GM21390 (cell line): ENCODE measurements around the gene R3HDM4.

ENCODE experiments used
- ATAC-seq: cut with Tn5 transposase; IDR thresholded peaks from one replicate; pipeline ENCODE4 v1.9.1; 2021; ENCODE audit not compliant: unreplicated experiment

The R3HDM4 gene

GRCh38 chr19:932648-933552 lies 19.9 kb upstream of the R3HDM4 start:
- ATAC-seq = no peak

- no peak for ATAC-seq
Measured at GRCh38 chr19:931860-932647, 19.0 kb upstream of the R3HDM4 start.

- ATAC-seq = no peak
Measured at GRCh38 chr19:929891-930258, 16.9 kb upstream of the R3HDM4 start.

GRCh38 chr19:929203-929890 lies 16.3 kb upstream of the R3HDM4 start:
- ATAC-seq = no peak

GRCh38 chr19:928471-929202 lies 15.6 kb upstream of the R3HDM4 start:
- no peak for ATAC-seq

GRCh38 chr19:927780-928401 lies 14.9 kb upstream of the R3HDM4 start:
- ATAC-seq = no peak

GRCh38 chr19:927351-927779 lies 14.3 kb upstream of the R3HDM4 start:
- no peak for ATAC-seq

GRCh38 chr19:926589-927350 lies 13.8 kb upstream of the R3HDM4 start:
- no peak for ATAC-seq

GRCh38 chr19:926323-926588 lies 13.2 kb upstream of the R3HDM4 start:
- no peak for ATAC-seq

GRCh38 chr19:925526-926322 lies 12.7 kb upstream of the R3HDM4 start, which contains the start of gene ARID3A:
TSS of gene ARID3A (plus strand) at chr19:926035. CDS start at chr19:929529, 3,494 bp downstream.
- ATAC-seq = peak; percentile 44

- ATAC-seq = peak; percentile 45
Measured at GRCh38 chr19:925087-925525, 12.1 kb upstream of the R3HDM4 start.

GRCh38 chr19:924553-925086 lies 11.6 kb upstream of the R3HDM4 start:
- ATAC-seq = no peak

- no peak for ATAC-seq
Measured at GRCh38 chr19:920051-920864, 7.2 kb upstream of the R3HDM4 start.

GRCh38 chr19:919199-920050 lies 6.4 kb upstream of the R3HDM4 start:
- no peak for ATAC-seq

GRCh38 chr19:918481-919198 lies 5.6 kb upstream of the R3HDM4 start:
- ATAC-seq = no peak

- ATAC-seq = no peak
Measured at GRCh38 chr19:918152-918437, 5.1 kb upstream of the R3HDM4 start.
